Left forelimb (tissue), 1 donor: ENCODE data around the gene CLDN34.

Source experiments
- DNase-seq: peaks from one replicate; pipeline ENCODE4 v3.0.0-alpha.2; 2018; ENCODE audit warnings: low spot score

The CLDN34 gene

DNA sequence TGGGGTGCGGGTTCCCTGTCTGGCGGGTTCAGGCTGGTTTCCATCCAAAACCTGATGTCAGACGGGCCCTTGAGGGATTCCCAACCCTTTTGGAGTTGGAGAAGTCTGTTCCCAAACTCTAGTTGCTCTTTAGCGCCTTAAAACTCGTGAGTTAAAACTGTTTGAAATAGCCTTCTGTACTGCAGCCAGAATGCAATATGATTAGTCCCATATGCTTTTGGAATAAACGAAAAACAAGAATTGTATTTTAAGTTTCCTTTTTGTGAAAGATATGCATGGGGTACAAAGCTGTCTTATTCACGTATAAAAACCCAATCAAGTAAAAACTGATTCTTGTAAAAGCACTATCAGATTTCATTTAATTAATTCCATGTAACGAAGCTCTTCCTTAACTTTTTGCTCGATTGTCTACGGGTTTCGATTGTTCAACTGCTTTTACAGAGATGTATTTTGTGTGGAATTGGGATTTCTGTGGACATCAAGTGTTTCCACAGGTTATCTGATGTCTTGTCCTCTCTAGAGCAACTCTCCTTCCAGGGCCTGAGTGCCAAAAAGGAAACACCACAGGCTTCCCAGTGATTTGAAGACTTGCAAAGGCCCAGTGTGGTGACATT, 49.5 kb downstream of the CLDN34 start:
- no peak for DNase-seq

DNA sequence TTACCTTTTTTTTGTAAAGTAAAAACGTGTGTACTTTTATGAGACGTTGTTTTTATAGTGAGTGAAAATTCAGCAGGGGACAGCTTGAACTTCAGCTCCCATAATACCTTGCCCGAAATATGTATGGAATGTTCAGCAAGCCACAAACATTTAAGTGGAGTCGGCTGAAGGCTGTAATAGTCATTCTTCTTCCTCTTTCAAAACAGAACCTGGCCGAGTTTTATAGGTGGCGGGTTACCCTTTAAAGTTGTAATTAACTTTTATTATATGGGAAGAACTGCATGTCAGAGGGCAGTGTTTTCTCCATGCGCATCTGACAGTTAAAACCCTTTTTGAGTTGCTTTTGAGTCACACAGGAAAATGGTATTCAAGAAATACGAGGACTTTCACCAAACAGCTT, 50.7 kb downstream of the CLDN34 start:
- no peak for DNase-seq
